ENCODE measurements around the gene MYL6B.

Gene MYL6B

GRCh38 chr12:56121204-56121870 is 31.1 kb upstream of the MYL6B start:
- Histone ChIP-seq H3K27ac (ENCODE audit: low read depth in 2 of 2, low read length in 2 of 2) (no peak overlapping the region), H3K4me3 (ENCODE audit: low read length in 2 of 2) (no peak overlapping the region), H3K36me3 (ENCODE audit: control insufficient read depth in 2 of 2, insufficient read depth in 2 of 2, low read length in 2 of 2) (peaks cover 7 to 19% of the 10 kb centered on the region in 2 donors), H3K9ac (ENCODE audit: low read depth in 1 of 2, low read length in 2 of 2) (no peak overlapping the region), H3K27me3 (ENCODE audit: control insufficient read depth in 2 of 2, insufficient read depth in 2 of 2, low read length in 2 of 2) (no peaks in the 10 kb centered on the region), H3K4me1 (ENCODE audit: control insufficient read depth in 2 of 2, insufficient read depth in 2 of 2, low read length in 2 of 2) (peaks cover 23 to 28% of the 10 kb centered on the region in 2 donors), H3K9me3 (ENCODE audit: control insufficient read depth in 2 of 2, low read length in 2 of 2) (no peaks in the 10 kb centered on the region)

GRCh38 chr12:56122637-56123036 is 29.8 kb upstream of the MYL6B start:
- H3K27ac ChIP-seq (ENCODE audit: low read depth in 2 of 2, low read length in 2 of 2), result no peak overlapping the region
- no peak overlapping the region for H3K4me3 ChIP-seq (ENCODE audit: low read length in 2 of 2)
- H3K9me3 ChIP-seq (ENCODE audit: control insufficient read depth in 2 of 2, low read length in 2 of 2), result no peaks in the 10 kb centered on the region
- H3K4me1 ChIP-seq (ENCODE audit: control insufficient read depth in 2 of 2, insufficient read depth in 2 of 2, low read length in 2 of 2), result peaks cover 33 to 41% of the 10 kb centered on the region in 2 donors
- H3K36me3 ChIP-seq (ENCODE audit: control insufficient read depth in 2 of 2, insufficient read depth in 2 of 2, low read length in 2 of 2), result peaks cover 7 to 19% of the 10 kb centered on the region in 2 donors
- H3K27me3 ChIP-seq (ENCODE audit: control insufficient read depth in 2 of 2, insufficient read depth in 2 of 2, low read length in 2 of 2), result no peaks in the 10 kb centered on the region
- H3K9ac ChIP-seq (ENCODE audit: low read depth in 1 of 2, low read length in 2 of 2), result no peak overlapping the region

- H3K9me3 ChIP-seq (ENCODE audit: control insufficient read depth in 2 of 2, low read length in 2 of 2), result no peaks in the 10 kb centered on the region
- peaks cover 26 to 36% of the 10 kb centered on the region in 2 donors for H3K4me1 ChIP-seq (ENCODE audit: control insufficient read depth in 2 of 2, insufficient read depth in 2 of 2, low read length in 2 of 2)
- H3K27me3 ChIP-seq (ENCODE audit: control insufficient read depth in 2 of 2, insufficient read depth in 2 of 2, low read length in 2 of 2), result no peaks in the 10 kb centered on the region
- H3K27ac ChIP-seq (ENCODE audit: low read depth in 2 of 2, low read length in 2 of 2), result peak overlapping the region in 1 of 2 donors; percentile 23
- no peak overlapping the region for H3K4me3 ChIP-seq (ENCODE audit: low read length in 2 of 2)
- no peak overlapping the region for H3K9ac ChIP-seq (ENCODE audit: low read depth in 1 of 2, low read length in 2 of 2)
- H3K36me3 ChIP-seq (ENCODE audit: control insufficient read depth in 2 of 2, insufficient read depth in 2 of 2, low read length in 2 of 2), result peaks cover 7 to 19% of the 10 kb centered on the region in 2 donors
Measured at GRCh38 chr12:56124133-56124532, 28.3 kb upstream of the MYL6B start.

GRCh38 chr12:56126732-56127239 is 25.6 kb upstream of the MYL6B start:
- H3K4me3 ChIP-seq (ENCODE audit: low read length in 2 of 2), result peak overlapping the region; percentile 92 to 97
- H3K36me3 ChIP-seq (ENCODE audit: control insufficient read depth in 2 of 2, insufficient read depth in 2 of 2, low read length in 2 of 2), result peaks cover 12 to 21% of the 10 kb centered on the region in 2 donors
- H3K27me3 ChIP-seq (ENCODE audit: control insufficient read depth in 2 of 2, insufficient read depth in 2 of 2, low read length in 2 of 2), result no peaks in the 10 kb centered on the region
- H3K27ac ChIP-seq (ENCODE audit: low read depth in 2 of 2, low read length in 2 of 2), result peak overlapping the region; percentile 80 to 89
- H3K9ac ChIP-seq (ENCODE audit: low read depth in 1 of 2, low read length in 2 of 2), result peak overlapping the region; percentile 88 to 96
- H3K4me1 ChIP-seq (ENCODE audit: control insufficient read depth in 2 of 2, insufficient read depth in 2 of 2, low read length in 2 of 2), result peaks cover 27 to 34% of the 10 kb centered on the region in 2 donors
- H3K9me3 ChIP-seq (ENCODE audit: control insufficient read depth in 2 of 2, low read length in 2 of 2), result no peaks in the 10 kb centered on the region

GRCh38 chr12:56127485-56127887 is 24.9 kb upstream of the MYL6B start:
- H3K4me3 ChIP-seq (ENCODE audit: low read length in 2 of 2), result peak overlapping the region; percentile 92 to 97
- H3K9ac ChIP-seq (ENCODE audit: low read depth in 1 of 2, low read length in 2 of 2), result peak overlapping the region; percentile 88 to 96
- H3K27me3 ChIP-seq (ENCODE audit: control insufficient read depth in 2 of 2, insufficient read depth in 2 of 2, low read length in 2 of 2), result no peaks in the 10 kb centered on the region
- peaks cover 27 to 34% of the 10 kb centered on the region in 2 donors for H3K4me1 ChIP-seq (ENCODE audit: control insufficient read depth in 2 of 2, insufficient read depth in 2 of 2, low read length in 2 of 2)
- no peaks in the 10 kb centered on the region for H3K9me3 ChIP-seq (ENCODE audit: control insufficient read depth in 2 of 2, low read length in 2 of 2)
- peaks cover 19 to 27% of the 10 kb centered on the region in 2 donors for H3K36me3 ChIP-seq (ENCODE audit: control insufficient read depth in 2 of 2, insufficient read depth in 2 of 2, low read length in 2 of 2)
- H3K27ac ChIP-seq (ENCODE audit: low read depth in 2 of 2, low read length in 2 of 2), result peak overlapping the region; percentile 80 to 89

GRCh38 chr12:56127888-56128669 is 24.3 kb upstream of the MYL6B start, which contains the start of gene ESYT1:
ESYT1 (plus strand) TSS chr12:56128267; CDS start chr12:56128320, 53 bp downstream.
- peak within 1 kb of the TSS; percentile 86 to 93 for H3K27ac ChIP-seq (ENCODE audit: low read depth in 2 of 2, low read length in 2 of 2)
- no peaks in the 10 kb centered on the region for H3K27me3 ChIP-seq (ENCODE audit: control insufficient read depth in 2 of 2, insufficient read depth in 2 of 2, low read length in 2 of 2)
- peaks cover 27 to 34% of the 10 kb centered on the region in 2 donors for H3K4me1 ChIP-seq (ENCODE audit: control insufficient read depth in 2 of 2, insufficient read depth in 2 of 2, low read length in 2 of 2)
- H3K36me3 ChIP-seq (ENCODE audit: control insufficient read depth in 2 of 2, insufficient read depth in 2 of 2, low read length in 2 of 2), result peaks cover 22 to 29% of the 10 kb centered on the region in 2 donors
- peak within 1 kb of the TSS; percentile 96 to 98 for H3K9ac ChIP-seq (ENCODE audit: low read depth in 1 of 2, low read length in 2 of 2)
- no peaks in the 10 kb centered on the region for H3K9me3 ChIP-seq (ENCODE audit: control insufficient read depth in 2 of 2, low read length in 2 of 2)
- H3K4me3 ChIP-seq (ENCODE audit: low read length in 2 of 2), result peak within 1 kb of the TSS; percentile 92 to 97

- H3K4me1 ChIP-seq (ENCODE audit: control insufficient read depth in 2 of 2, insufficient read depth in 2 of 2, low read length in 2 of 2), result peaks cover 27 to 34% of the 10 kb centered on the region in 2 donors
- no peaks in the 10 kb centered on the region for H3K9me3 ChIP-seq (ENCODE audit: control insufficient read depth in 2 of 2, low read length in 2 of 2)
- no peaks in the 10 kb centered on the region for H3K27me3 ChIP-seq (ENCODE audit: control insufficient read depth in 2 of 2, insufficient read depth in 2 of 2, low read length in 2 of 2)
- peak overlapping the region; percentile 92 to 97 for H3K4me3 ChIP-seq (ENCODE audit: low read length in 2 of 2)
- peaks cover 28 to 35% of the 10 kb centered on the region in 2 donors for H3K36me3 ChIP-seq (ENCODE audit: control insufficient read depth in 2 of 2, insufficient read depth in 2 of 2, low read length in 2 of 2)
- H3K27ac ChIP-seq (ENCODE audit: low read depth in 2 of 2, low read length in 2 of 2), result peak overlapping the region; percentile 86 to 93
- H3K9ac ChIP-seq (ENCODE audit: low read depth in 1 of 2, low read length in 2 of 2), result peak overlapping the region; percentile 96 to 98
Measured at GRCh38 chr12:56128670-56129205, 23.6 kb upstream of the MYL6B start.

GRCh38 chr12:56129206-56129941 is 23.0 kb upstream of the MYL6B start:
- H3K36me3 ChIP-seq (ENCODE audit: control insufficient read depth in 2 of 2, insufficient read depth in 2 of 2, low read length in 2 of 2), result peaks cover 34 to 39% of the 10 kb centered on the region in 2 donors
- peak overlapping the region; percentile 92 to 97 for H3K4me3 ChIP-seq (ENCODE audit: low read length in 2 of 2)
- H3K27ac ChIP-seq (ENCODE audit: low read depth in 2 of 2, low read length in 2 of 2), result peak overlapping the region; percentile 86 to 93
- no peaks in the 10 kb centered on the region for H3K9me3 ChIP-seq (ENCODE audit: control insufficient read depth in 2 of 2, low read length in 2 of 2)
- peaks cover 27 to 34% of the 10 kb centered on the region in 2 donors for H3K4me1 ChIP-seq (ENCODE audit: control insufficient read depth in 2 of 2, insufficient read depth in 2 of 2, low read length in 2 of 2)
- H3K27me3 ChIP-seq (ENCODE audit: control insufficient read depth in 2 of 2, insufficient read depth in 2 of 2, low read length in 2 of 2), result no peaks in the 10 kb centered on the region
- peak overlapping the region; percentile 96 to 98 for H3K9ac ChIP-seq (ENCODE audit: low read depth in 1 of 2, low read length in 2 of 2)

GRCh38 chr12:56129942-56130495 is 22.4 kb upstream of the MYL6B start:
- Histone ChIP-seq H3K9me3 (ENCODE audit: control insufficient read depth in 2 of 2, low read length in 2 of 2) (no peaks in the 10 kb centered on the region), H3K4me1 (ENCODE audit: control insufficient read depth in 2 of 2, insufficient read depth in 2 of 2, low read length in 2 of 2) (peaks cover 27 to 34% of the 10 kb centered on the region in 2 donors), H3K27me3 (ENCODE audit: control insufficient read depth in 2 of 2, insufficient read depth in 2 of 2, low read length in 2 of 2) (no peaks in the 10 kb centered on the region), H3K27ac (ENCODE audit: low read depth in 2 of 2, low read length in 2 of 2) (peak overlapping the region in 1 of 2 donors; percentile 93), H3K36me3 (ENCODE audit: control insufficient read depth in 2 of 2, insufficient read depth in 2 of 2, low read length in 2 of 2) (peaks cover 34 to 42% of the 10 kb centered on the region in 2 donors), H3K4me3 (ENCODE audit: low read length in 2 of 2) (peak overlapping the region in 1 of 2 donors; percentile 97), H3K9ac (ENCODE audit: low read depth in 1 of 2, low read length in 2 of 2) (peak overlapping the region; percentile 96 to 98)

Data from mucosa of rectum (tissue), 2 donors.